ENCODE results near the gene PSKH1. TPM values are rescaled to one million over a fixed set of nuclear protein-coding genes. Genes with fewer than 3 reads are reported as not detected.

The PSKH1 gene
- total RNA-seq, 6 donors from 2014 or later: 21.9 to 36.5 (median 31.5) TPM

DNA sequence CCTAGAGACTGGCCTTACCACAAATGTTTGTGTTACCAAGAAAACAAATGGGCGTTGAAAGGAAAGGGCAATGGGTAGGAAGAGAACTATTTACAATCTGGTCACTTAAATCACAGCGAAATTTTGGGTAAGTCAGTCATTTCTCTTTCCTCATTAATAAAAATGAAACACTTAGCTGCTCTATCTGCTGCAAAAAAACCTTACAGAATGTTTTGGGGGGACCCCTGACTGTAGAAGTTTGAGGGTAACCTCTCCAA, 47.1 kb upstream of the PSKH1 start:
- DNase-seq (no peak), ATAC-seq (ENCODE audit: low FRiP score in 2 of 2) (no peak)
- Histone ChIP-seq H3K9me3 (no peaks in the 10 kb centered on the region), H3K4me3 (peak overlapping the region; percentile 73 to 98 (median 97)), H3K27me3 (no peaks in the 10 kb centered on the region), H3K27ac (peak overlapping the region; percentile 87 to 98 (median 94)), H3K4me1 (peaks cover 44 to 60% (median 51%) of the 10 kb centered on the region in 4 donors), H3K36me3 (no peaks in the 10 kb centered on the region)
- WGBS, 2 donors: 0 to 8% methylated on average over 2 of the region's 2 CpGs
- no peak for TF ChIP-seq CTCF (IDR thresholded peaks at IDR 0.05)
- no peak for TF ChIP-seq EP300 (IDR thresholded peaks at IDR 0.05)
- TF ChIP-seq POLR2A (IDR thresholded peaks at IDR 0.05): no peak
- TF ChIP-seq POLR2AphosphoS5 (IDR thresholded peaks at IDR 0.05): no peak

- Histone ChIP-seq H3K27ac (peak within 1 kb of the TSS; percentile 87 to 98 (median 94)), H3K4me3 (peak within 1 kb of the TSS; percentile 73 to 98 (median 97)), H3K4me1 (peaks cover 44 to 57% (median 49%) of the 10 kb centered on the region in 4 donors), H3K36me3 (no peaks in the 10 kb centered on the region), H3K27me3 (no peaks in the 10 kb centered on the region), H3K9me3 (no peaks in the 10 kb centered on the region)
- 0% methylated on average over 1 to 38 of the region's 57 CpGs for WGBS, 2 donors
- peak; percentile 70 to 85 for TF ChIP-seq POLR2AphosphoS5 (IDR thresholded peaks at IDR 0.05)
- TF ChIP-seq EP300 (IDR thresholded peaks at IDR 0.05): peak in 1 of 4 donors; percentile 68
- TF ChIP-seq CTCF (IDR thresholded peaks at IDR 0.05): peak in 3 of 6 experiments; percentile 1 to 12 (median 4)
- TF ChIP-seq POLR2A (IDR thresholded peaks at IDR 0.05): peak in 2 of 4 donors; percentile 5 to 73
- peak; percentile 94 to 96 for DNase-seq
- ATAC-seq (ENCODE audit: low FRiP score in 2 of 2): peak; percentile 93 to 94
Measured at GRCh38 chr16:67846320-67847063, 46.6 kb upstream of the PSKH1 start, which contains the start of gene NUTF2. NUTF2 (plus strand) TSS chr16:67846933; CDS start chr16:67865131, 18,198 bp downstream.

- WGBS, 2 donors: 0% methylated on average over 9 to 20 of the region's 62 CpGs
- TF ChIP-seq EP300 (IDR thresholded peaks at IDR 0.05): no peak
- peak in 3 of 6 experiments; percentile 1 to 14 (median 5) for TF ChIP-seq CTCF (IDR thresholded peaks at IDR 0.05)
- no peak for TF ChIP-seq POLR2AphosphoS5 (IDR thresholded peaks at IDR 0.05)
- peak in 1 of 4 donors; percentile 59 for TF ChIP-seq POLR2A (IDR thresholded peaks at IDR 0.05)
- no peaks in the 10 kb centered on the region for H3K36me3 ChIP-seq
- peaks cover 44 to 61% (median 47%) of the 10 kb centered on the region in 4 donors for H3K4me1 ChIP-seq
- no peaks in the 10 kb centered on the region for H3K9me3 ChIP-seq
- no peaks in the 10 kb centered on the region for H3K27me3 ChIP-seq
- peak within 1 kb of the TSS; percentile 87 to 98 (median 94) for H3K27ac ChIP-seq
- DNase-seq (peak; percentile 54 to 77), ATAC-seq (ENCODE audit: low FRiP score in 2 of 2) (peak; percentile 67 to 77)
- peak within 1 kb of the TSS; percentile 73 to 98 (median 97) for H3K4me3 ChIP-seq
Measured at GRCh38 chr16:67847064-67847861, 45.8 kb upstream of the PSKH1 start, which contains the start of gene CENPT. CENPT (minus strand) TSS chr16:67847693; CDS start chr16:67833859, 13,834 bp downstream.

GRCh38 chr16:67848118-67848517, 44.9 kb upstream of the PSKH1 start:
- H3K36me3 ChIP-seq: no peaks in the 10 kb centered on the region
- DNase-seq: no peak
- peak overlapping the region; percentile 73 to 98 (median 97) for H3K4me3 ChIP-seq
- H3K27ac ChIP-seq: peak overlapping the region; percentile 87 to 98 (median 94)
- H3K27me3 ChIP-seq: no peaks in the 10 kb centered on the region
- TF ChIP-seq EP300 (IDR thresholded peaks at IDR 0.05) (no peak), POLR2A (IDR thresholded peaks at IDR 0.05) (no peak), POLR2AphosphoS5 (IDR thresholded peaks at IDR 0.05) (no peak), CTCF (IDR thresholded peaks at IDR 0.05) (no peak)
- ATAC-seq (ENCODE audit: low FRiP score in 2 of 2): no peak
- peaks cover 44 to 59% (median 46%) of the 10 kb centered on the region in 4 donors for H3K4me1 ChIP-seq
- H3K9me3 ChIP-seq: no peaks in the 10 kb centered on the region
- 90 to 94% methylated on average over 11 of the region's 11 CpGs for WGBS, 2 donors
